ENCODE results near the gene PDE4D.

DNA sequence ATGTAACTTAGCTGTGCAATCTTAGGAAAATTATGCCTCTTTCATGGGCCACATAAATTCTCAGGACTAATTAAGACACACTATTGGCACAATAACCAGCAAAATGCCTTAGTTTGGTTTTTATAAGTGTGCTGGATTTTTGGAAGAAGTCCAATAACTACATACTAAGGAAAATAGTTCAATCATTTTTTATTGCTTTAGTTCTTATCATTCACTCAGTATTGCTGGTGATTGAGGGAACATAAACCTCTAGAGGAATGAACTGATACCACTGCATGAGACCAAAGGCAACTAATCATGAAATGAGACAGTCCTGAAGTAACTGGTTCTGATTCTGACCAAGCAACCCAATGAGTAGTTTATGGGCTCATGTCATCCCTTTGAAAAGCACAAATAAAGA is 571.5 kb downstream of the PDE4D start:
- no peak for TF ChIP-seq CTCF (IDR thresholded peaks at IDR 0.05)
- TF ChIP-seq POLR2A (IDR thresholded peaks at IDR 0.05) = no peak
